ENCODE measurements around the gene BDKRB2. TPM values are rescaled to one million over a fixed set of nuclear protein-coding genes. Genes with fewer than 3 reads are reported as not detected.

The BDKRB2 gene
- total and polyA plus RNA-seq, 8 donors = 3.5 to 14.2 (median 6.1) TPM; not detected in 1

- Histone ChIP-seq H3K36me3 (no peaks in the 10 kb centered on the region), H3K9me3 (peaks cover 0 to 18% (median 6%) of the 10 kb centered on the region in 4 donors), H3K4me1 (peaks cover 6 to 42% (median 25%) of the 10 kb centered on the region in 4 donors), H3K4me3 (no peak overlapping the region), H3K27ac (no peak overlapping the region), H3K27me3 (no peaks in the 10 kb centered on the region)
- DNase-seq = no peak
- 88 to 100% (median 94%) methylated on average over 1 of the region's 1 CpG for WGBS, 5 donors
- intact Hi-C loops (cut with DNase I; ENCODE audit: low total_unique reads) = no loop called here
- TF ChIP-seq EP300 (IDR thresholded peaks at IDR 0.05) (no peak), POLR2AphosphoS5 (IDR thresholded peaks at IDR 0.05) (no peak), POLR2A (IDR thresholded peaks at IDR 0.05) (no peak)
- TF ChIP-seq, protein P1, sequence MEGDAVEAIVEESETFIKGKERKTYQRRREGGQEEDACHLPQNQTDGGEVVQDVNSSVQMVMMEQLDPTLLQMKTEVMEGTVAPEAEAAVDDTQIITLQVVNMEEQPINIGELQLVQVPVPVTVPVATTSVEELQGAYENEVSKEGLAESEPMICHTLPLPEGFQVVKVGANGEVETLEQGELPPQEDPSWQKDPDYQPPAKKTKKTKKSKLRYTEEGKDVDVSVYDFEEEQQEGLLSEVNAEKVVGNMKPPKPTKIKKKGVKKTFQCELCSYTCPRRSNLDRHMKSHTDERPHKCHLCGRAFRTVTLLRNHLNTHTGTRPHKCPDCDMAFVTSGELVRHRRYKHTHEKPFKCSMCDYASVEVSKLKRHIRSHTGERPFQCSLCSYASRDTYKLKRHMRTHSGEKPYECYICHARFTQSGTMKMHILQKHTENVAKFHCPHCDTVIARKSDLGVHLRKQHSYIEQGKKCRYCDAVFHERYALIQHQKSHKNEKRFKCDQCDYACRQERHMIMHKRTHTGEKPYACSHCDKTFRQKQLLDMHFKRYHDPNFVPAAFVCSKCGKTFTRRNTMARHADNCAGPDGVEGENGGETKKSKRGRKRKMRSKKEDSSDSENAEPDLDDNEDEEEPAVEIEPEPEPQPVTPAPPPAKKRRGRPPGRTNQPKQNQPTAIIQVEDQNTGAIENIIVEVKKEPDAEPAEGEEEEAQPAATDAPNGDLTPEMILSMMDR (IDR thresholded peaks at IDR 0.05) = no peak
Observed at GRCh38 chr14:96271421-96271762, 66.8 kb downstream of the BDKRB2 start.

DNA sequence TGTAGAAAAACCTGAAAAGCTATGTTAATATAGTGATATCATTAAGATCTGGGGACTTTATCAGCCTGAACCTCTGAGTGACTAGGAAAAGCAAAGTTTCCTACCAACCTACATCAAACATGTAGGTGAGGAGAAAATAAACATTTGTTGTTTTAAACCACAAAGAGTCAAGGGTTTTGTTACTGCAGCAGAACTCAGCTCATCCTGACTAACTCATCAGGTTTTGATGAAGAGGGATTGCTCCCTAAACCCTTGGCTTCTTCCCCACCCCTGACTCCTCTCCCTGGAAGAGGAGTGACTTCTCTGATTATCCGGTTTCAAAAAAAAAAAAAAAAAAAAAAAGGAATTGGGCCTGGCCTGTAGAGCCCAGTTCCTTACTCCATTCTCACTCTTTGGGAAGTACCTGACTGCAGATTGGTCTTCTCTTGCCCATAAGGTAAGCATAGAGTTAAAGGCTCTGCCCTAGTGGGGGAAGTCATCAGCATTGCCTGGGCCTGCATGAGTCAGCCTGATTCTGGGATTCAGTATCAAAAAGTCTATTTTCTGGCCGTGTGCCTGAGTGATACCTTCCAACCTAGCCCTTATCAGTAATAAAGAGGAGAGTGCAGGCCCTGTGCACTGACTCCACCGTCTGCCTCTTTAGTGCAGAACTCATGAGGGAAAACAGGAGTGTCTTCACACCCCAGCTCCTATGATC, 68.3 kb downstream of the BDKRB2 start:
- peaks cover 6 to 39% (median 22%) of the 10 kb centered on the region in 4 donors for H3K4me1 ChIP-seq
- TF ChIP-seq, protein P1 (IDR thresholded peaks at IDR 0.05) = no peak
- TF ChIP-seq POLR2A (IDR thresholded peaks at IDR 0.05) = no peak
- TF ChIP-seq POLR2AphosphoS5 (IDR thresholded peaks at IDR 0.05) = peak in 1 of 3 donors; percentile 23
- no peaks in the 10 kb centered on the region for H3K27me3 ChIP-seq
- H3K4me3 ChIP-seq = no peak overlapping the region
- intact Hi-C loops (cut with DNase I; ENCODE audit: low total_unique reads) = no loop called here
- no peaks in the 10 kb centered on the region for H3K36me3 ChIP-seq
- H3K9me3 ChIP-seq = peaks cover 4 to 24% (median 11%) of the 10 kb centered on the region in 4 donors
- peak in 1 of 2 donors; percentile 22 for DNase-seq
- 17 to 38% (median 26%) methylated on average over 3 of the region's 3 CpGs for WGBS, 5 donors
- peak overlapping the region in 1 of 5 donors; percentile 51 for H3K27ac ChIP-seq

DNA sequence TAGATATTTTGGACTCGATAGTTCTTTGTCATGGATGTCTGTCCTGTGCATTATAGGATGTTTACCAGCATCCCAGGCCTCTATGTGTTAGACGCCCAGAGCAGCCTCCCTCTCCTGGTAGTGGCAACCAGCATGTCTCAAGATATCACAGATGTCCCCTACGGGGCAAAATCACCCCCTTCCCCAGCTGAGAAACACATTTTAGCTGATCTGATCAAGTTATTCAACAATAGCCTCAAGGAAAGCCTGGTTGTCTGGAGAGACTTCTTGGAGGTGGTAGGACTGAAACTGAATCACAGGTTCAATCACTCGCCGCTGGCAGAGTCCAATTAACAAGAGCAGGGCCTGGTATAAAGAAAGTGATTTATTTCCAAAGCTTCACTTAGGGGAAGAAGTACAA, 69.0 kb downstream of the BDKRB2 start:
- peak overlapping the region in 3 of 5 donors; percentile 3 to 68 (median 51) for H3K27ac ChIP-seq
- 83 to 91% (median 90%) methylated on average over 5 of the region's 5 CpGs for WGBS, 5 donors
- intact Hi-C loops (cut with DNase I; ENCODE audit: low total_unique reads) = no loop called here

GRCh38 chr14:96274122-96274521, 69.5 kb downstream of the BDKRB2 start:
- H3K4me1 ChIP-seq = peaks cover 6 to 28% (median 18%) of the 10 kb centered on the region in 4 donors
- H3K27ac ChIP-seq = peak overlapping the region in 2 of 5 donors; percentile 51 to 68
- intact Hi-C loops (cut with DNase I; ENCODE audit: low total_unique reads) = no loop called here
- DNase-seq = peak in 1 of 2 donors; percentile 23
- no peaks in the 10 kb centered on the region for H3K36me3 ChIP-seq
- no peaks in the 10 kb centered on the region for H3K27me3 ChIP-seq
- 76 to 90% (median 86%) methylated on average over 5 of the region's 5 CpGs for WGBS, 5 donors
- H3K4me3 ChIP-seq = no peak overlapping the region
- TF ChIP-seq, protein P1 (IDR thresholded peaks at IDR 0.05) = no peak
- TF ChIP-seq EP300 (IDR thresholded peaks at IDR 0.05) = no peak
- TF ChIP-seq POLR2AphosphoS5 (IDR thresholded peaks at IDR 0.05) = no peak
- H3K9me3 ChIP-seq = peaks cover 5 to 33% (median 19%) of the 10 kb centered on the region in 4 donors

More for the DNA sequence above, 69.0 kb downstream of the BDKRB2 start:
- H3K27me3 ChIP-seq = no peaks in the 10 kb centered on the region
- H3K4me3 ChIP-seq = no peak overlapping the region
- DNase-seq = no peak
- peaks cover 5 to 31% (median 18%) of the 10 kb centered on the region in 4 donors for H3K9me3 ChIP-seq
- H3K36me3 ChIP-seq = no peaks in the 10 kb centered on the region
- H3K4me1 ChIP-seq = peaks cover 6 to 32% (median 21%) of the 10 kb centered on the region in 4 donors
- TF ChIP-seq, protein P1 (IDR thresholded peaks at IDR 0.05) = no peak
- TF ChIP-seq EP300 (IDR thresholded peaks at IDR 0.05) = no peak
- no peak for TF ChIP-seq POLR2A (IDR thresholded peaks at IDR 0.05)
- TF ChIP-seq POLR2AphosphoS5 (IDR thresholded peaks at IDR 0.05) = no peak
